H1 (cell line): ENCODE results near the gene PA2G4. TPM values are rescaled to one million over a fixed set of nuclear protein-coding genes. Genes with fewer than 3 reads are reported as not detected.

Source experiments
- ATF2 ChIP-seq: IDR thresholded peaks from 2 replicates; pipeline ENCODE4 v1.6.1; 2012; ENCODE audit warnings: low read length, inconsistent platforms
- BACH1 ChIP-seq: IDR thresholded peaks from 2 replicates; pipeline ENCODE4 v1.6.1; 2012; ENCODE audit warnings: low read length, improper control_type of control experiment
- CHD1 ChIP-seq: IDR thresholded peaks from 2 replicates; pipeline ENCODE4 v1.6.1; 2012; ENCODE audit warnings: low read depth, low read length, improper control_type of control experiment
- CHD7 ChIP-seq: fragments of 300-600 bp; sonication (generic); IDR thresholded peaks from 2 replicates; pipeline ENCODE4 v1.7.1; 2012; ENCODE audit warnings: low read length, moderate library complexity, mild to moderate bottlenecking, inconsistent platforms; ENCODE audit not compliant: insufficient replicate concordance
- POU5F1 ChIP-seq: IDR thresholded peaks from 2 replicates; pipeline ENCODE4 v1.6.1; 2011; ENCODE audit warnings: low read depth, mild to moderate bottlenecking, low read length, moderate library complexity
- SP1 ChIP-seq: IDR thresholded peaks from 2 replicates; pipeline ENCODE4 v1.6.1; 2011; ENCODE audit warnings: low read depth, low read length
- polyA plus RNA-seq, 7 experiments: library from polyadenylated mRNA; depleted of rRNA in 3 of 7; stranded (reverse) in 5 of 7; unstranded in 2 of 7; fragments of >200 nt in 5 of 7; fragments of 200-250 nt in 2 of 7; gene quantifications; 1 replicate in 5 of 7; 2 replicates in 1 of 7; 4 replicates in 1 of 7; pipeline versions ENCODE4 v1.2.1 to v1.2.3, GENCODE V29; 2011 to 2013; ENCODE audit warnings: missing spikeins in 2 of 7, mixed read lengths in 2 of 7
- total RNA-seq: library from RNA; stranded (reverse); fragmentation: NEBNext Ultra II Directional; extraction: Animal tissue kit (Norgen Biotek cat#: 25700); gene quantifications from 2 replicates; pipeline ENCODE4 v1.2.1, GENCODE V29; 2021
- TF ChIP-seq, protein P1 (sequence below): IDR thresholded peaks from 2 replicates; pipeline ENCODE4 v1.6.1; 2011; ENCODE audit warnings: low read depth, mild to moderate bottlenecking, low read length; ENCODE audit not compliant: insufficient read depth

The PA2G4 gene
- total and polyA plus RNA-seq, 2 of the 8 experiments (the other 6 are each of a cell fraction or from before 2014, with no cell fraction given) = 159 to 242 TPM

- TF ChIP-seq CHD7 = no peak
- TF ChIP-seq CHD1 = peak; percentile 78; the same call in 1 of the 2 replicates
- TF ChIP-seq BACH1 = no peak
- TF ChIP-seq SP1 = peak; percentile 78
- peak; percentile 44; the same call in 1 of the 2 replicates for TF ChIP-seq ATF2
- TF ChIP-seq POU5F1 = no peak
- TF ChIP-seq, protein P1, sequence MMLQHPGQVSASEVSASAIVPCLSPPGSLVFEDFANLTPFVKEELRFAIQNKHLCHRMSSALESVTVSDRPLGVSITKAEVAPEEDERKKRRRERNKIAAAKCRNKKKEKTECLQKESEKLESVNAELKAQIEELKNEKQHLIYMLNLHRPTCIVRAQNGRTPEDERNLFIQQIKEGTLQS = no peak
Observed at GRCh38 chr12:56116267-56117081, 12.1 kb downstream of the PA2G4 start, which contains the start of gene RPL41 (continued).
